ENCODE results near the gene NPAS2.

Gene NPAS2

GRCh38 chr2:100990650-100991403 is 170.9 kb downstream of the NPAS2 start:
- ATAC-seq: no peak
- no peak for DNase-seq

GRCh38 chr2:100991404-100991773 is 171.4 kb downstream of the NPAS2 start:
- ATAC-seq: no peak

GRCh38 chr2:100992262-100992661 is 172.3 kb downstream of the NPAS2 start:
- DNase-seq (no peak), ATAC-seq (no peak)

More at GRCh38 chr2:100991404-100991773, 171.4 kb downstream of the NPAS2 start:
- no peak for DNase-seq

GRCh38 chr2:100993294-100993693 is 173.4 kb downstream of the NPAS2 start:
- DNase-seq (no peak), ATAC-seq (no peak)

- ATAC-seq (no peak), DNase-seq (no peak)
Measured at GRCh38 chr2:100995309-100996075, 175.6 kb downstream of the NPAS2 start.

GRCh38 chr2:100997509-100998234 is 177.7 kb downstream of the NPAS2 start:
- DNase-seq (no peak), ATAC-seq (no peak)

GRCh38 chr2:100998235-100998573 is 178.3 kb downstream of the NPAS2 start:
- DNase-seq (no peak), ATAC-seq (no peak)

GRCh38 chr2:100999995-101000394 is 180.1 kb downstream of the NPAS2 start:
- ATAC-seq (no peak), DNase-seq (no peak)

GRCh38 chr2:101001691-101002561 is 182.0 kb downstream of the NPAS2 start, which contains the start of gene RPL31:
Gene RPL31, plus strand, starts transcription at chr2:101002289. Its CDS starts 413 bp downstream, at chr2:101002702.
- DNase-seq (peak; percentile 97), ATAC-seq (peak; percentile 91)

- no peak for ATAC-seq
- DNase-seq: no peak
Measured at GRCh38 chr2:101002562-101003277, 182.8 kb downstream of the NPAS2 start.

- DNase-seq (no peak), ATAC-seq (no peak)
Measured at GRCh38 chr2:101003278-101003775, 183.4 kb downstream of the NPAS2 start.

GRCh38 chr2:101004620-101005325 is 184.8 kb downstream of the NPAS2 start:
- ATAC-seq (no peak), DNase-seq (no peak)

GRCh38 chr2:101006065-101006715 is 186.3 kb downstream of the NPAS2 start:
- no peak for ATAC-seq
- no peak for DNase-seq

GRCh38 chr2:101007415-101008345 is 187.7 kb downstream of the NPAS2 start:
- ATAC-seq (no peak), DNase-seq (peak; percentile 10)

- DNase-seq (no peak), ATAC-seq (no peak)
Measured at GRCh38 chr2:101011152-101011551, 191.2 kb downstream of the NPAS2 start.

- no peak for DNase-seq
- ATAC-seq: no peak
Measured at GRCh38 chr2:101012054-101012705, 192.2 kb downstream of the NPAS2 start.

GRCh38 chr2:101012706-101013181 is 192.8 kb downstream of the NPAS2 start:
- DNase-seq: peak; percentile 32
- ATAC-seq: no peak

- ATAC-seq (no peak), DNase-seq (no peak)
Measured at GRCh38 chr2:101014264-101014857, 194.4 kb downstream of the NPAS2 start.

Measured in stimulated activated naive CD8-positive, alpha-beta T cell treated with anti-CD3 and anti-CD28 coated beads, Interleukin-15, Interleukin-2, amounts not matched to agents 100 U/mL and 50 U/mL, for 24 hours (primary cell).